Measurements from ENCODE around the gene FUT6.

The FUT6 gene

DNA sequence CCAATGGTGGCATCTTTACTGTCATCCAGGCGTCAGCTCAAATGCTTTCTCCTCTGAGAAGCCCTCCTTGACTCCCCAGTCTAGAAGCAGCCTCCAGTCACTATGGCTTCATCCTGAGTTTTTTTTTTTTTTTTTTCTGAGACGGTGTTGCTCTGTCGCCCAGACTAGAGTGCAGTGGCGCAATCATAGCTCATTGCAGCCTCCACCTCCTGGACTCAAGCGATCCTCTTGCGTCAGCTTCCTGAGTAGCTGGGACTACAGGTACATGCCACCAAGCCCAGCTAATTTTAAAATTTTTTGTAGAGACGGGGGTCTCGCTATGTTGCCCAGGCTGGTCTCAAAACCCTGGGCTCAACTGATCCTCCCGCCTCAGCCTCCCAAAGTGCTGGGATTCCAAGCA is 30.4 kb downstream of the FUT6 start:
- no peak for TF ChIP-seq CTCF (IDR thresholded peaks at IDR 0.05)
- Mint-ChIP-seq H3K27me3 (ENCODE audit: low read depth, poor library complexity) (peaks cover 27% of the 10 kb centered on the region), H3K4me1 (peaks cover 22% of the 10 kb centered on the region), H3K36me3 (ENCODE audit: low read depth) (no peaks in the 10 kb centered on the region), H3K9me3 (no peaks in the 10 kb centered on the region), H3K4me3 (no peak overlapping the region), H3K27ac (no peak overlapping the region)
- DNase-seq = no peak

DNA sequence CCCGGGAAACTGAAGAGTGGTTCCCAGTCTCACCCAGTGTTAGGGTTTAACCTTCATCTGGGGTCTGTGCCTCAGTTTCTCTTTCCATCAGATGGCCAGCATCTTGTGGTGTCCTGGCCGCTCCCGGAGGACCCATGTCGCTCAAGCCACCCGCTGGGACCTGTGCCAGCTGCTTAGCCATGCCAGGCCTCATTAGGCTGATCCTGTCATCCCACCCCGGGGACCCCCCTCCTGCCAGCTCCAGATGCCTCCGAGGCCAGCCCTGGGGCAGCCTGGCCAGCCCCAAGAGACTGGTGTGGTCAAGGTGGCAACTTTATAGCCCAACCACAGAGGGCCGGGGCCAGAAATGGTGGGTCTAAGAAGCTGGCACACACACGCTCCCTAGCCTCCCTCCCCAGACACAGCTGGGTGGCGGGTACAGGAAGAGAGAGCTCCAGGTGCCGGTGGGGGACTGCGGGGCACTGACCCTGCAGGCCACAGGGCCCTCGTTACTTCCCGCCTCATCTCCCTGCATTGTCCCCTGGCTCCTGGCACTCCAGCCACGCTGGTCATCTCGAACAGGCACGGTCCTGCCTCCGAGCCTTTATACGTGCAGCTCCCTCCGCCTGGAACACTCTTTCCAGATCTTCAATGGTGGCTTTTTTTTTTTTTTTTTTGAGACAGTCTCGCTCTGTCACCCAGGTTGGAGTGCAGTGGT is 31.2 kb downstream of the FUT6 start:
- H3K27me3 Mint-ChIP-seq (ENCODE audit: low read depth, poor library complexity) = peaks cover 25% of the 10 kb centered on the region
- H3K9me3 Mint-ChIP-seq = no peaks in the 10 kb centered on the region
- TF ChIP-seq CTCF (IDR thresholded peaks at IDR 0.05) = no peak
- H3K36me3 Mint-ChIP-seq (ENCODE audit: low read depth) = no peaks in the 10 kb centered on the region
- no peak overlapping the region for H3K4me3 Mint-ChIP-seq
- no peak for DNase-seq
- H3K4me1 Mint-ChIP-seq = peaks cover 23% of the 10 kb centered on the region
- H3K27ac Mint-ChIP-seq = no peak overlapping the region

- H3K27ac Mint-ChIP-seq = no peak overlapping the region
- H3K36me3 Mint-ChIP-seq (ENCODE audit: low read depth) = no peaks in the 10 kb centered on the region
- no peaks in the 10 kb centered on the region for H3K9me3 Mint-ChIP-seq
- H3K27me3 Mint-ChIP-seq (ENCODE audit: low read depth, poor library complexity) = peaks cover 25% of the 10 kb centered on the region
- TF ChIP-seq CTCF (IDR thresholded peaks at IDR 0.05) = no peak
- no peak for DNase-seq
- peaks cover 33% of the 10 kb centered on the region for H3K4me1 Mint-ChIP-seq
- no peak overlapping the region for H3K4me3 Mint-ChIP-seq
These were observed 32.6 kb downstream of the FUT6 start for GRCh38 chr19:5806905-5807304.

DNA sequence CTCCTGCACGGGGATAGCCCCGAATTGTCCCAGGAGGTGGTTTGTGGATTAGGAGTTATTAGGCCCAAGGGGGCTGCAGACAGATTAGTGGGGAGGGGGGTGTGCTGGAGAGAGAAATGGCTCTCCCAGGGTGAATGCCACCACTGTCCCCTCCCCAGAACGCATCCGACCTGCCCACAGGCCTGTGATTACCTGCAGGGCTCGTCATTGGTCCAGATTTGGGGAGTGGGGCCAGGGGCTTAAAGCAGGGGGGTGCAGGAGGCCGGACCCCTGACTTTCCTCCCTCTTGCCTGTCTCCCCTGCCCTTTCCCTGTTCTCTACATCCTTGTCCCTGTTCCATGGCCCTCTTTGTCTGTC is 33.4 kb downstream of the FUT6 start:
- no peak overlapping the region for H3K27ac Mint-ChIP-seq
- no peak for TF ChIP-seq CTCF (IDR thresholded peaks at IDR 0.05)
- peak overlapping the region; percentile 71 for H3K4me3 Mint-ChIP-seq
- peaks cover 36% of the 10 kb centered on the region for H3K4me1 Mint-ChIP-seq
- peaks cover 25% of the 10 kb centered on the region for H3K27me3 Mint-ChIP-seq (ENCODE audit: low read depth, poor library complexity)
- no peaks in the 10 kb centered on the region for H3K9me3 Mint-ChIP-seq
- DNase-seq = no peak
- H3K36me3 Mint-ChIP-seq (ENCODE audit: low read depth) = no peaks in the 10 kb centered on the region

- Mint-ChIP-seq H3K9me3 (no peaks in the 10 kb centered on the region), H3K36me3 (ENCODE audit: low read depth) (no peaks in the 10 kb centered on the region), H3K27ac (no peak overlapping the region), H3K4me3 (peak overlapping the region; percentile 71), H3K27me3 (ENCODE audit: low read depth, poor library complexity) (peaks cover 25% of the 10 kb centered on the region), H3K4me1 (peaks cover 39% of the 10 kb centered on the region)
- peak; percentile 95 for DNase-seq
- peak; percentile 84 for TF ChIP-seq CTCF (IDR thresholded peaks at IDR 0.05)
These were observed 33.9 kb downstream of the FUT6 start for GRCh38 chr19:5805462-5806132.

Data from nephron progenitor cell (in vitro differentiated cells).